ENCODE measurements around the gene LRRC45.
A peak's percentile ranks its signal among the peaks of the same experiment; 100 is the strongest.

Gene LRRC45

DNA sequence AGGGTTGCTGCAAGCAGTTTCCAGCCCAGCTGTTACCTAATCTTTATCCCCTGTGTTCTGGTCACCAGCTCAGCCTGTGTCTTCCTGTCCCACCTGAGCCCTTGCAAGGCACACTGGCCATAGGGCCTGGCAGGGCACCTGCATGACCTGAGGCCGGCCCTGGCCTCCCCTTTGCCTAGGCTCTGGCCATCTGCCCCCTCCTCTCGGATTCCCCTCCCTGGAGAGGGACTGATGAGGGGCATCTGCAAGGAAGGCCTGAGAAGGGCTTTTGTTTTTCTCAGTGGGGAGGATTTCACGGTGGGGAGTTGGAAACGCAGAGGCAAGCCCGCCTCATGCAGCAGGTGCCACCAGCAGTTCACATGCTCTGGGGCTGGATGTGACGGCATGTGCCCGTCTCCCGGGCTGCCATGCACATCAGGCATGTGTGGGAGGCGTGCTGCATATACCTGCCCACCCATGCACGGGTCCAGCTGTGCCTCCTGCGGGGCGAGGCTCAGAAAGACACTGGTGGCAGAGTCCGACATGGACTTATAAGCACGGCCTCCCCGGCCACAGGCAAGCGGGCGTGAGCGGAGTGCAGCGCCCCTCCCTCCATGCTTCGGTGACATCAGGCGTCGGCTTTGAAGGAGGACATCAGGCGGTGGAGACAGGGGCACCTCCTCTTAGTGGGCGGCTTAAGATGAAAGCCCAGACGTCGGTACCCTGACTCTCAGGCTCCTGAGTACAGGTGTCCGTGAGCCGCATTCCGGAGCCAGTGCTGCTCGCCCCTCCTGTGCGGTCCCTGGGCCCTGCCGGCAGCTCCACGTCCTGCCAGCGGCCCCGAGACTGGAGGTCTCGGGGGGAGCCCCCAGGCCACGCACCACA, 29.1 kb upstream of the LRRC45 start:
- no peak for DNase-seq (ENCODE audit: low spot score)

DNA sequence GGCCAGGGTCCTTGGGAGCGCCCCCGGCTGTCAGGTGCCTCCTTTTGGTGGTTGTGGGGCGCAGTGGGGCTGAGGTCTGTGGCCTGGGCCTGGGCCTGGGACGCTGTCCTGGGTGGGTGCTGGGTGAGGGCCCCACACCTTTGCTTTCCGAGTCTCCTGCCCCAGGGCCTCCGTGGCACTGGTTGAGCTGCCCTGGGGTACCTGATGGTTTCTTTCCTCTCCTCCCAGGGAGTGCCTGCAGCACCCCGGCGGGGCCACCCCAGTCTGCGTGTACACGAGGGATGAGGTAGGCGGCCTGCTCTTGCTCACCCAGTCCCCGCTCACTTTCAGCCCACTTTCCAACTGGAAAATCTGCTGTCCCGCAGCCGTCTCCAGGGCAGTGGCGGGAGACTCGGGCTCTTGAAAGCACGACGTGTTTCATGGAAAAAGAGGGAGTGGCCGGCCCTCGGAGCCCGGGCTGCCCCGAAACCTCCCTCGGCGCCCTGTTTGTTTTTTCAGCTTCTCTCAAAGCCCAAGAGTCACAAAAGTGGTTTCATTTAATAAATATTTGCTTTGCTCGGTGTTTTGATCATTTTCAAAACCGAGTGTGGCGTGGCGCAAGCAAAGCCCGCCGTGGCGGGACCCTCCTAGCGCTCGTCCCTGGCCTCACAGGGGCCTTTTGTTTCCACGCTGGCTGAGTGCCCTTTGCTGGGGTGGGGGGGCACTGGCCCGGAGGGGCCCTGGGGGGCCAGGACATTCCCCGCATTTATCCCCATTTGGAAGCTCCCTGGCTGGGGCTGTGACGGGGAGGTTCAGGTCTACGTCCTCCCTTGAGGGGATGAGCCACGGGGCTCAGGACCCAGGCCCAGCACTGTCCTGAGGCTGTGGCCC, 28.3 kb upstream of the LRRC45 start:
- no peak for DNase-seq (ENCODE audit: low spot score)

GRCh38 chr17:81995463-81996231, 27.5 kb upstream of the LRRC45 start:
- DNase-seq (ENCODE audit: low spot score), result no peak

DNA sequence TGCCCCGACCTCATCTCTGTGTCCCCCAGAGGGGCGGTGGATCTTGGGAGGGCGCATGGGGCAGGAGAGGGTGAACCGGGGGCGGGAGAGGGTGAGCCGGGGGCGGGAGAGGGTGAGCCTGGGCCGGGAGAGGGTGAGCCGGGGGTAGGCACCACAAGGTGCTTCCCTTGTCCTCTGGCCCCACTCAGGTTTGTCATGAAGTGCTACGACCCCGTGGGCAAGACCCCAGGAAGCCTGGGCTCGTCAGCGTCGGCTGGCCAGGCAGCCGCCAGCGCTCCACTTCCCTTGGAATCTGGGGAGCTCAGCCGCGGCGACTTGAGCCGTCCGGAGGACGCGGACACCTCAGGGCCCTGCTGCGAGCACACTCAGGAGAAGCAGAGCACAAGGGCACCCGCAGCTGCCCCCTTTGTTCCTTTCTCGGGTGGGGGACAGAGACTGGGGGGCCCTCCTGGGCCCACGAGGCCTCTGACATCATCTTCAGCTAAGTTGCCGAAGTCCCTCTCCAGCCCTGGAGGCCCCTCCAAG, 26.8 kb upstream of the LRRC45 start:
- no peak for DNase-seq (ENCODE audit: low spot score)

- DNase-seq (ENCODE audit: low spot score), result no peak
These were observed 26.2 kb upstream of the LRRC45 start for GRCh38 chr17:81996757-81997441.

- no peak for DNase-seq (ENCODE audit: low spot score)
These were observed 24.9 kb upstream of the LRRC45 start for GRCh38 chr17:81998212-81998611.

- DNase-seq (ENCODE audit: low spot score), result no peak
These were observed 24.2 kb upstream of the LRRC45 start for GRCh38 chr17:81998691-81999438.

- DNase-seq (ENCODE audit: low spot score), result no peak
These were observed 23.5 kb upstream of the LRRC45 start for GRCh38 chr17:81999587-81999975.

- DNase-seq (ENCODE audit: low spot score), result no peak
These were observed 22.9 kb upstream of the LRRC45 start for GRCh38 chr17:81999976-82000802.

DNA sequence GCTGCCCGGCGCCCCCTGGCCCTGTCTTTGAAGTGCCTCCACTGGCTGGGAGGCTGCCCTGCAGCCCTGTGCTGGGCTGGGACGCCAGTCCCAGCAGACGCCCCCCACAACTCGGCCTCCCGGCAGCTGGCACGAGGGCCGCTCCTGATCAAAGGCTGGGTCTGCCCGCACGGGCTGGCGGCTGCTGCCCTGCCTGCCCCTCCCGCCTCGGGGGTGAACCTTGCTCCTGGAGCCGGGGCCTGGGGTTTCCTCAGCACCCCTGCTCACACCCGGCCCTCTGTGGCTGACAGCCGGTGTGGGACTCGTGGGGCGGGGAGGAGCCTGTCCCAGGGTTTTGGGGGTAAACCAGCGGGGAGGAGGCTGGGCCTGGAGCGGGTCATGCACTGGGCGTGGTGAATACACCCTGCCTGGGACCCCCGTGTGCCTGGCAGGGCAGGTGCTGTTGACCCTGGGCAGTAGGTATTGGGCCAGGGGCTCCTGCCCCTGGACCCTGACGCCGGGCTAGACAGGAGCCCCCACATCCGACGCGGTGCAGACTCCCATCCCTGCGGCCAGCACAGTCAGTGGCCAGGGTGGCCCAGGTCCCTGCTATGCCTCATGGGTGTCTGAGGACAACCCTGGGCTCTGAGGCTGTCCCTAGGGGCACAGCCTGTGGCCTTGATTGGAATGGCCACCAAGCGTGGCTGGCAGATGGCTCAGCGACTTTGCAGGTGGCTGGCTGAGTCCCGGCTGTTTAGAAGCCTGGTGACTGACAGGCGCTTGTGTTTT, 22.1 kb upstream of the LRRC45 start:
- no peak for DNase-seq (ENCODE audit: low spot score)

DNA sequence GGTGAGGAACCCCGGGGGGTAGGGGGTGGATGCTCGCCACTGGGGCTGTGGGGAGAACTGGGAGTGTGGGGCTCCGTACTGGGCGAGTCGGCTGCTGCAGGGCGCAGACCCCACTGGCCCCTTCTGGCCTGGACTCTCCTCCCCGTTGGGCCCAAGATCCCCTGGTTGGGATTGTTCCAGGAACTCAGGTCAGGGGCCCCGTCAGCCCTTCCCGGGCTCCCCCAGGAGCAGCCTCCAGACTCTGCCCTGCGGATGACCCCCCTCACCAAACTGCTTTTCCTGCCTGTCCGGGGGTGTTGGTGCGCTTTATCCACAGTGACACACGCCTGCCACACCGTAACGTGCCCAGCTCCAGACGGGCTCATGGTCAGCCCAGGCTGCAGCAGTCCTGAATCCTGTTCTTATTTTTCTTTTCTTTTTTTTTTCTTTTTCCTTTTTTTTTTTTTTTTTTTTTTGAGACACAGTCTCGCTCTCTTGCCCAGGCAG, 21.5 kb upstream of the LRRC45 start:
- no peak for DNase-seq (ENCODE audit: low spot score)

DNA sequence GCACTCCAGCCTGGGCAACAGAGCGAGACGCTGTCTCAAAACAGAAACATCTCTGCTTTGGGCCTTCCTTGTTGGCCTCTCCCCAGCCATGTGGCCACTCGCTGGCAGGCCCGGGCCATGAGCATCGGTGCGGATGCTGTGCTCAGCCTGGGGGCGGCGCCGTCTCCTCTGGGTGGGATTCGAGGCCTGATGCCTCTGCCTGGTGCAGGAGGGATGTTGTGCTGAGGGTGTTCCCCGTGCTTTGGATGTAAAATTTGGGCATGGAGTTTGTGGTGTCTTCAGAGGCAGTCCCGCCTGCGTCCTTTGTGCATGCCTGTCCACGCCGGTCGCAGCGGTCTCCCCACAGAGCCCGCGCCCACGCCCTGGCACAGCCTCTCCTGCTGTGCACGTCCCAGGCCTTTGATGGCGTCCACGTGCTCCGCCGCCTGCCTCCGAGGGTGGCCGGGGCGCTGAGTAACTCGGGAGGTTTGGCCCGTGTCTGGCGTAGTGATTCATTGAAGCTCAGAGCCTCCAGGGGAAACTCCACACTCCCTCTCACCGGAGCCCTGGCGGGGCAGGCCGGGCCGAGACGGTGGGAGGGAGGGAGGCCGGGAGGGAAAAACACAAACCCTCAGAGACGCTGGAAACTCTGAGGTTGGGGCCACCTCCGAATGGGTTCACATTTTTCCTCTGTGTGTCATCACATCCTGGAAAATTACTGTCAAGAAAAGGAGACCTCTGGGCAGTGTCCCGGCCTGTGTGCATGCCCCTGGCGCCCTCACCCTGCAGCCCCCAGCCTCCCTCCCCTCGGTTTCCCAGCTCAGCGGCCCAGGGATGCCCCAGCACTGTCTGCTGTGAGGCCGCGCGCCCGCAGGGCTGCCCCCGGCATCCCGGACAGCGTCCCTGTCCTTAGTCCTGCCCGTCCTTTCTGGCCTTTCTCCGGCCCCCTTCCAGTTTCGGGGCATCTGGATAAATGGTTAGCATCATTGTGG, 19.4 kb upstream of the LRRC45 start:
- peak; percentile 95 for DNase-seq (ENCODE audit: low spot score)

DNA sequence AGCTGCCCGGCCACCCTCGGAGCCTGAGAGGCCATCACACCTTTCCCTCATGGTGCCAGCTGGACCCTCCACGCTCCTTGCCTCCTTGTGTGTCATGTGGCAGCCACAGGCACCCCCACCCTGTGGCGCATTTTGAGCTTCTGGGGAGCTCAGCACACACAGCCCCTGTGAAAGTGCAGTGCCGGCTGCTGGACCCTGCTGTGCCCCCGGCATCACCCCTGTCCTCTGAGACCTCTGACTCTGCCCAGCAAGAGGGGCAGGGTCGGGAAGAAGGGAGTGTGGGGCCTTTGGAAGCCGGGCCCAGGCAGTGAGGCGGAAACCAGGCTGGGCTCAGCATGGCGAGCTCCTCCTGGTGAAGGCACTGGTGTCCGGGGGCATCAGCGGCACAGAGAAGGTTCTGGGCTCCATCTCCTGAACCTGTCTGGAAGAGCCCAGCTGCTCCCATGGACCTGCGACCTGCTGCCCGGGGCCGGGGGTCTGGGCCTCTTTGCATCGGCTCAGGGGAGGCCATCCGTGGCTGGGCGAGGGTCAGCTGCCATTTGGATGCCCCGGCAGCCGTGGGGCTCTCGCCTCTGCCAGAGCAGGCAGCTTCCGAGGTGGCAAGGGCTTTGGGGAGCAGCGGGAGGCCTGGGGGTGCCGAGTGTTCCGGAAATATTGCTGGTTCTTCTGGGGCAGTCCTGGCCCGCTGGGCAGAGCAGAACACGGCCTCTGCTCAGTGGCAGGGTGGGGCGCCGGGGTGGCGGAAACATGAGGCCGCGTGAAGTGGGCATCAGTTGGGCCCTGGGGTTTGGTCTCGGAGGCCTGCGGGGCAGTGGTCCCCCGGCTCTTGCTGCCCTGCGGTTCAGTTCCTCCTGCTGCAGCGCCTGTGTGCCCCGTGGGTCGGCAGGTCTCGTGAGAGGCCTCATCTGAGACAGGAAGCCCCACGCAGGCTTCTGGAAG, 18.3 kb upstream of the LRRC45 start:
- DNase-seq (ENCODE audit: low spot score), result no peak

DNA sequence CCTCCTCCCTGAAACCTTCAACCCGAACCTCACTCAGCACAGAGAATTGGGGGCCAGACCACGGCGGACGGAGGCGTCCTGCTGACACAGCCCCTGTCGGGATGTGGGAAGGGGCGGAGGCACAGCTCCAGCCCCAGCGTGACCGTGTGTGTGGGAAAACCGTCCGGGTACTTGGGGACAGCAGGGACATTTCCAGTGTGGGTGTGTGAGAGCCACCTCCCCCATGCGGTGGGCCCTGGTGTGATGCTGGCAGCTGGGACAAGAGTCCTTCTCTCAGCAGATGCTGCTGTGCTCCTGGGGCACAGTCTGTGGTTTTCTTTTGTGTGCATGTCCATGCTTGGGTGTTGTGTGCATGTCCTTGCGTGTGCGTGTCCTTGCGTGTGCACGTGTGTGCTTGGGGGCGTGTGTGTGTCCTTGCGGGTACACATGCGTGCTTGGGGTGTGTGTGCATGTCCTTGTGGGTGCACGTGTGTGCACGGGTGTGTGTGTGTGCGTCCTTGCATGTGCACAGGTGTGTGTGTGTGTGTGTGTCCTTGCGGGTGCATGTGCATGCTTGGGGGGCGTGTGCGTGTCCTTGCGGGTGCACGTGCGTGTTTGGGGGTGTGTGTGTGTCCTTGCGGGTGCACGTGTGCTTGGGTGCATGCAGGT, 17.3 kb upstream of the LRRC45 start:
- no peak for DNase-seq (ENCODE audit: low spot score)

- peak; percentile 67 for DNase-seq (ENCODE audit: low spot score)
These were observed 16.5 kb upstream of the LRRC45 start for GRCh38 chr17:82006468-82007227.

- no peak for DNase-seq (ENCODE audit: low spot score)
These were observed 15.9 kb upstream of the LRRC45 start for GRCh38 chr17:82007228-82007494.

Measured in AG20443 (cell line).